ENCODE data around the gene PGAP2. TPM values are rescaled to one million over a fixed set of nuclear protein-coding genes. Genes with fewer than 3 reads are reported as not detected.
"Not testable (repeated sequence)": the region's sequence is repeated elsewhere in the genome, so short reads cannot be mapped to it uniquely, and the experiment has no call there.

Gene PGAP2
- total RNA-seq, 6 experiments from 2014 or later, result 14.5 to 19.7 (median 17.1) TPM

- DNase-seq, result no peak
- no peak overlapping the region for H3K4me3 Mint-ChIP-seq
- H3K4me1 Mint-ChIP-seq (ENCODE audit: low read depth), result peaks cover under 1% of the 10 kb centered on the region
- peaks cover 3% of the 10 kb centered on the region; the same call in 1 of the 2 replicates for H3K27me3 Mint-ChIP-seq (ENCODE audit: insufficient read depth)
- H3K36me3 Mint-ChIP-seq (ENCODE audit: low read depth), result peaks cover 31% of the 10 kb centered on the region
- TF ChIP-seq CTCF (IDR thresholded peaks at IDR 0.05), result 0 out of 2 replicates have a peak, but pooled peaks have one; percentile 9
- H3K27ac Mint-ChIP-seq, result peak overlapping the region; percentile 29; the same call in 1 of the 2 replicates
- no peaks in the 10 kb centered on the region for H3K9me3 Mint-ChIP-seq
These were observed 32.5 kb upstream of the PGAP2 start for GRCh38 chr11:3775736-3776406.

- Mint-ChIP-seq H3K4me1 (ENCODE audit: low read depth) (peaks cover 51% of the 10 kb centered on the region), H3K9me3 (no peaks in the 10 kb centered on the region), H3K27ac (peak overlapping the region; percentile 65), H3K36me3 (ENCODE audit: low read depth) (peaks cover 36% of the 10 kb centered on the region), H3K27me3 (ENCODE audit: insufficient read depth) (peaks cover 2% of the 10 kb centered on the region; the same call in 1 of the 2 replicates), H3K4me3 (no peak overlapping the region)
- no peak for TF ChIP-seq CTCF (IDR thresholded peaks at IDR 0.05)
- DNase-seq, result peak; percentile 27
These were observed 26.9 kb upstream of the PGAP2 start for GRCh38 chr11:3781423-3781822.

GRCh38 chr11:3782963-3783362 is 25.4 kb upstream of the PGAP2 start:
- Mint-ChIP-seq H3K9me3 (no peaks in the 10 kb centered on the region), H3K4me3 (no peak overlapping the region), H3K36me3 (ENCODE audit: low read depth) (peaks cover 34% of the 10 kb centered on the region), H3K4me1 (ENCODE audit: low read depth) (peaks cover 67% of the 10 kb centered on the region), H3K27me3 (ENCODE audit: insufficient read depth) (no peaks in the 10 kb centered on the region), H3K27ac (peak overlapping the region; percentile 60; the same call in 1 of the 2 replicates)
- no peak for DNase-seq
- TF ChIP-seq CTCF (IDR thresholded peaks at IDR 0.05), result no peak

- no peak for DNase-seq
- no peaks in the 10 kb centered on the region for H3K27me3 Mint-ChIP-seq (ENCODE audit: insufficient read depth)
- H3K9me3 Mint-ChIP-seq, result no peaks in the 10 kb centered on the region
- H3K4me3 Mint-ChIP-seq, result no peak overlapping the region
- H3K27ac Mint-ChIP-seq, result peak overlapping the region; percentile 52
- peaks cover 70% of the 10 kb centered on the region for H3K4me1 Mint-ChIP-seq (ENCODE audit: low read depth)
- no peak for TF ChIP-seq CTCF (IDR thresholded peaks at IDR 0.05)
- H3K36me3 Mint-ChIP-seq (ENCODE audit: low read depth), result peaks cover 29% of the 10 kb centered on the region
These were observed 24.7 kb upstream of the PGAP2 start for GRCh38 chr11:3783611-3784010.

GRCh38 chr11:3786781-3787428 is 21.5 kb upstream of the PGAP2 start:
- peak; percentile 58 for DNase-seq
- no peak for TF ChIP-seq CTCF (IDR thresholded peaks at IDR 0.05)
- peaks cover 14% of the 10 kb centered on the region for H3K36me3 Mint-ChIP-seq (ENCODE audit: low read depth)
- H3K4me3 Mint-ChIP-seq, result peak overlapping the region; percentile 2
- peaks cover 75% of the 10 kb centered on the region for H3K4me1 Mint-ChIP-seq (ENCODE audit: low read depth)
- no peaks in the 10 kb centered on the region for H3K9me3 Mint-ChIP-seq
- H3K27ac Mint-ChIP-seq, result peak overlapping the region; percentile 70
- no peaks in the 10 kb centered on the region for H3K27me3 Mint-ChIP-seq (ENCODE audit: insufficient read depth)

GRCh38 chr11:3794387-3794786 is 14.0 kb upstream of the PGAP2 start:
- not testable (repeated sequence) for DNase-seq; H3K27me3 Mint-ChIP-seq (ENCODE audit: insufficient read depth); H3K4me3 Mint-ChIP-seq; H3K9me3 Mint-ChIP-seq
- peaks cover 42% of the 10 kb centered on the region for H3K4me1 Mint-ChIP-seq (ENCODE audit: low read depth)
- H3K27ac Mint-ChIP-seq, result peak overlapping the region; percentile 2; the same call in 1 of the 2 replicates
- peaks cover 19% of the 10 kb centered on the region for H3K36me3 Mint-ChIP-seq (ENCODE audit: low read depth)

Data from HFFc6 (cell line).